ENCODE results near the gene SNURF.
"Not testable (repeated sequence)": the region's sequence is repeated elsewhere in the genome, so short reads cannot be mapped to it uniquely, and the experiment has no call there.

SNURF gene

GRCh38 chr15:24954783-24955530 is at the start of gene SNURF, which contains the start of gene SNRPN:
Gene SNURF (plus strand): TSS chr15:24954987. CDS start chr15:24955049, 62 bp downstream.
Gene SNRPN (plus strand): TSS chr15:24954987. CDS start chr15:24974454, 19,467 bp downstream.
- DNase-seq: peak; percentile 59 to 68

- DNase-seq: peak in 1 of 2 donors; percentile 1
Observed at GRCh38 chr15:24916305-24917009, 38.3 kb upstream of the SNURF start.

- no peak for DNase-seq
Observed at GRCh38 chr15:24917431-24917830, 37.4 kb upstream of the SNURF start.

- no peak for DNase-seq
Observed at GRCh38 chr15:24919446-24919845, 35.3 kb upstream of the SNURF start.

GRCh38 chr15:24922781-24923180 is 32.0 kb upstream of the SNURF start:
- not testable (repeated sequence) for DNase-seq

- DNase-seq: no peak
Observed at GRCh38 chr15:24924153-24924552, 30.6 kb upstream of the SNURF start.

GRCh38 chr15:24924621-24925020 is 30.2 kb upstream of the SNURF start:
- DNase-seq: no peak

GRCh38 chr15:24931874-24932732 is 22.7 kb upstream of the SNURF start:
- DNase-seq: not testable (repeated sequence)

GRCh38 chr15:24933716-24934115 is 21.1 kb upstream of the SNURF start:
- DNase-seq: no peak

- not testable (repeated sequence) for DNase-seq
Observed at GRCh38 chr15:24938224-24938623, 16.6 kb upstream of the SNURF start.

- no peak for DNase-seq
Observed at GRCh38 chr15:24940236-24940635, 14.6 kb upstream of the SNURF start.

GRCh38 chr15:24943361-24943760 is 11.4 kb upstream of the SNURF start:
- no peak for DNase-seq

- DNase-seq: no peak
Observed at GRCh38 chr15:24944954-24945353, 9.8 kb upstream of the SNURF start.

- DNase-seq: no peak
Observed at GRCh38 chr15:24945711-24946110, 9.1 kb upstream of the SNURF start.

GRCh38 chr15:24948495-24948894 is 6.3 kb upstream of the SNURF start:
- DNase-seq: no peak

GRCh38 chr15:24955531-24955921 is 739 bp downstream of the SNURF start:
- peak in 1 of 2 donors; percentile 26 for DNase-seq

GRCh38 chr15:24956111-24956838 is 1.5 kb downstream of the SNURF start:
- peak; percentile 81 to 83 for DNase-seq

- no peak for DNase-seq
Observed at GRCh38 chr15:24957691-24958090, 2.9 kb downstream of the SNURF start.

GRCh38 chr15:24961967-24962366 is 7.2 kb downstream of the SNURF start:
- DNase-seq: no peak

GRCh38 chr15:24962880-24963279 is 8.1 kb downstream of the SNURF start:
- DNase-seq: no peak

- DNase-seq: no peak
Observed at GRCh38 chr15:24966364-24967103, 11.7 kb downstream of the SNURF start.

- no peak for DNase-seq
Observed at GRCh38 chr15:24971052-24971451, 16.3 kb downstream of the SNURF start.

Measured in CD4-positive, alpha-beta T cell treated with Interferon alpha-2 for 1 hour (primary cell).